ENCODE data around the gene TGFB1I1. TPM values are rescaled to one million over a fixed set of nuclear protein-coding genes. Genes with fewer than 3 reads are reported as not detected.
"Not testable (repeated sequence)": the region's sequence is repeated elsewhere in the genome, so short reads cannot be mapped to it uniquely, and the experiment has no call there.

The TGFB1I1 gene
- total RNA-seq, 1 donor from 2014 or later: 0.64 TPM

- intact Hi-C loops (cut with micrococcal nuclease): loop anchor here (1.0 to 5.0 kb wide), 5 partner anchors 21 to 359 kb away; a partner anchor contains a TSS
Measured at GRCh38 chr16:31507929-31508705, 36.2 kb downstream of the TGFB1I1 start, which contains the start of gene RUSF1. Gene RUSF1, minus strand, starts transcription at chr16:31508391. Its CDS starts 18 bp downstream, at chr16:31508373.

- intact Hi-C loops (cut with micrococcal nuclease): loop anchor here (1.0 to 5.0 kb wide), 4 partner anchors 21 to 359 kb away; a partner anchor contains a TSS
Measured at GRCh38 chr16:31508706-31509195, 36.8 kb downstream of the TGFB1I1 start.

GRCh38 chr16:31513126-31513525 lies 41.2 kb downstream of the TGFB1I1 start:
- intact Hi-C loops (cut with micrococcal nuclease): no loop called here

- intact Hi-C loops (cut with micrococcal nuclease): no loop called here
Measured at GRCh38 chr16:31513884-31514283, 41.9 kb downstream of the TGFB1I1 start.

GRCh38 chr16:31517800-31518402 lies 45.9 kb downstream of the TGFB1I1 start:
- intact Hi-C loops (cut with micrococcal nuclease): no loop called here

GRCh38 chr16:31519759-31520431 lies 47.9 kb downstream of the TGFB1I1 start:
- intact Hi-C loops (cut with micrococcal nuclease): no loop called here

GRCh38 chr16:31521368-31521767 lies 49.4 kb downstream of the TGFB1I1 start:
- intact Hi-C loops (cut with micrococcal nuclease): no loop called here

- intact Hi-C loops (cut with micrococcal nuclease): no loop called here
Measured at GRCh38 chr16:31522071-31522470, 50.1 kb downstream of the TGFB1I1 start.

- intact Hi-C loops (cut with micrococcal nuclease): not testable (repeated sequence)
Measured at GRCh38 chr16:31523768-31524167, 51.8 kb downstream of the TGFB1I1 start.

- intact Hi-C loops (cut with micrococcal nuclease): no loop called here
Measured at GRCh38 chr16:31525113-31525512, 53.2 kb downstream of the TGFB1I1 start.

Other genes with a start within 250 kb of the TGFB1I1 start
- 48.3 and 53.1 TPM in 2 replicates for gene ITGAM, start 212.2 kb upstream of the TGFB1I1 start, total RNA-seq
- 41.7 and 42.7 TPM in 2 replicates for gene ITGAX, start 117.0 kb upstream of the TGFB1I1 start, total RNA-seq
- gene ITGAD, start 78.8 kb upstream of the TGFB1I1 start, total RNA-seq: 0.27 TPM in 1 of 2 replicates, not detected in the other
- not detected in 2 replicates for gene COX6A2, start 43.8 kb upstream of the TGFB1I1 start, total RNA-seq
- 0.09 and 0.43 TPM in 2 replicates for gene ZNF843, start 29.4 kb upstream of the TGFB1I1 start, total RNA-seq
- 13.6 and 14.6 TPM in 2 replicates for gene ARMC5, start 12.7 kb upstream of the TGFB1I1 start, total RNA-seq
- gene SLC5A2, start 11.0 kb downstream of the TGFB1I1 start, total RNA-seq: not detected in 2 replicates
- gene RUSF1, start 36.2 kb downstream of the TGFB1I1 start, total RNA-seq: 37.6 and 42.7 TPM in 2 replicates
- not detected in 2 replicates for gene AHSP, start 55.7 kb downstream of the TGFB1I1 start, total RNA-seq